K562 (cell line): Measurements from ENCODE around the gene PPP1R9A. TPM values are rescaled to one million over a fixed set of nuclear protein-coding genes. Genes with fewer than 3 reads are reported as not detected.

Source experiments
- ATAC-seq: fragments of 200-7000 bp; cut with Tn5 transposase; 3 replicates; pipeline ENCODE4 v1.9.1; 2020; ENCODE audit warnings: moderate library complexity
- BruUV-seq: library from RNA; stranded (reverse); fragments of 400-500 nt; replicated peaks from 2 replicates; lab custom pipeline; 2021; lab: Mats Ljungman, UMichigan
- CTCF ChIA-PET: fragments of 300-600 bp; formaldehyde crosslinking; extraction: SDS; loops from one replicate; lab custom pipeline; 2021; ENCODE audit warnings: low intra/inter-chr PET ratio; lab: Yijun Ruan, JAX
- POLR2A ChIA-PET: fragments of 300-600, 350-650 bp; sonication (Branson Sonifier 250); formaldehyde crosslinking; extraction: SDS; loops from one replicate; lab custom pipeline; 2021; ENCODE audit warnings: antibody characterized with exemption, inconsistent platforms; lab: Yijun Ruan, JAX
- DNase-seq, 4 experiments: peaks; one replicate each; pipeline versions ENCODE4 v3.0.0 to v3.0.0-alpha.2; 2011 to 2018; ENCODE audit warnings: low spot score in 3 of 4, mixed read lengths in 3 of 4; ENCODE audit errors: extremely low read depth in 1 of 4
- FAIRE-seq: peaks from 2 replicates; lab custom pipeline; 2011; peaks lifted over from hg19 to GRCh38; lab: Jason Lieb, UNC
- H2AFZ ChIP-seq: 2 replicates; pipeline ENCODE4 v1.6.0; 2011; ENCODE audit warnings: low read depth, low read length, control low read depth, inconsistent platforms
- H3K27ac ChIP-seq: fragments of 200-600 bp; 3 replicates; pipeline ENCODE4 v1.8.0; 2011; ENCODE audit warnings: low read depth, mild to moderate bottlenecking, control low read depth, inconsistent platforms, low read length, moderate library complexity, mixed read lengths; ENCODE audit errors: extremely low read depth
- H3K27me3 ChIP-seq, 2 experiments: fragments of 300-600 bp in 1 of 2; 2 replicates in 1 of 2; 3 replicates in 1 of 2; pipeline versions ENCODE4 v1.6.0 to v1.8.0; 2011; ENCODE audit warnings: inconsistent platforms in 2 of 2, low read length in 2 of 2, mild to moderate bottlenecking in 1 of 2, mixed read lengths in 1 of 2, moderate library complexity in 1 of 2; ENCODE audit not compliant: control insufficient read depth in 2 of 2, insufficient read depth in 2 of 2
- H3K36me3 ChIP-seq: fragments of 300-600 bp; 3 replicates; pipeline ENCODE4 v1.8.0; 2011; ENCODE audit warnings: mild to moderate bottlenecking, low read length, inconsistent platforms; ENCODE audit not compliant: control insufficient read depth, insufficient read depth
- H3K4me1 ChIP-seq, 2 experiments: fragments of 200-600 bp in 1 of 2; replicated peaks in 1 of 2; 2 replicates in 1 of 2; 3 replicates in 1 of 2; pipeline versions ENCODE4 v1.5.1 to v1.8.0; 2011; ENCODE audit warnings: inconsistent platforms in 2 of 2, low read length in 2 of 2, mild to moderate bottlenecking in 1 of 2, mixed read lengths in 1 of 2, moderate library complexity in 1 of 2; ENCODE audit not compliant: control insufficient read depth in 2 of 2, insufficient read depth in 2 of 2
- H3K4me2 ChIP-seq: 2 replicates; pipeline ENCODE4 v1.6.1; 2011; ENCODE audit warnings: low read length, control low read depth, inconsistent platforms, mixed read lengths; ENCODE audit not compliant: insufficient read depth
- H3K4me3 ChIP-seq: fragments of 200-600 bp; sonication (generic), shearing (Covaris generic); 2 replicates; pipeline ENCODE4 v1.5.1; 2016; ENCODE audit warnings: control low read depth, inconsistent platforms
- H3K79me2 ChIP-seq: fragments of 200-600 bp; 3 replicates; pipeline ENCODE4 v1.8.0; 2011; ENCODE audit warnings: low read length, inconsistent platforms; ENCODE audit not compliant: control insufficient read depth, insufficient read depth
- H3K9ac ChIP-seq, 2 experiments: 2 replicates each; pipeline versions ENCODE4 v1.6.0 to v1.6.1; 2011; ENCODE audit warnings: low read depth in 2 of 2, low read length in 2 of 2, control low read depth in 1 of 2, inconsistent platforms in 1 of 2, mild to moderate bottlenecking in 1 of 2, mixed read lengths in 1 of 2; ENCODE audit not compliant: insufficient read depth in 1 of 2
- H3K9me1 ChIP-seq: one replicate; pipeline ENCODE4 v1.6.0; 2011; ENCODE audit warnings: inconsistent platforms, mild to moderate bottlenecking, low read length, moderate library complexity; ENCODE audit not compliant: control insufficient read depth, insufficient read depth
- H3K9me3 ChIP-seq: replicated peaks from 2 replicates; pipeline ENCODE4 v1.5.1; 2011; ENCODE audit warnings: low read depth, low read length, inconsistent platforms; ENCODE audit not compliant: control insufficient read depth, insufficient read depth
- H4K20me1 ChIP-seq: replicated peaks from 2 replicates; pipeline ENCODE4 v1.6.1; 2011; ENCODE audit warnings: low read length, inconsistent platforms, mixed read lengths; ENCODE audit not compliant: control insufficient read depth, insufficient read depth
- BCOR ChIP-seq: fragments of 450-650 bp; IDR thresholded peaks from 2 replicates; pipeline ENCODE4 v1.6.1; 2016
- HMG20B ChIP-seq: fragments of 250-450 bp; sonication (Bioruptor Pico); IDR thresholded peaks from 2 replicates; pipeline ENCODE4 v1.5.0; 2021; ENCODE audit warnings: mild to moderate bottlenecking
- HMGN3 ChIP-seq: IDR thresholded peaks from 2 replicates; pipeline ENCODE4 v1.6.1; 2011; ENCODE audit warnings: borderline replicate concordance, low read depth, mild to moderate bottlenecking, mixed read lengths, low read length; ENCODE audit not compliant: insufficient read length; ENCODE audit errors: extremely low read depth
- NR0B1 ChIP-seq: fragments of 450-650 bp; IDR thresholded peaks from one replicate; pipeline ENCODE4 v1.6.1; 2018; ENCODE audit warnings: mild to moderate bottlenecking, moderate library complexity; ENCODE audit not compliant: partially characterized antibody
- RREB1 ChIP-seq: fragments of 250-450 bp; sonication (Bioruptor Pico); IDR thresholded peaks from 2 replicates; pipeline ENCODE4 v1.4.0; 2020
- YY1 ChIP-seq, 3 experiments: IDR thresholded peaks; 2 replicates each; pipeline ENCODE4 v1.6.1; 2011; ENCODE audit warnings: low read length in 2 of 3, mild to moderate bottlenecking in 2 of 3, moderate library complexity in 2 of 3, borderline replicate concordance in 1 of 3, control low read depth in 1 of 3, low read depth in 1 of 3; ENCODE audit not compliant: insufficient read depth in 3 of 3, insufficient replicate concordance in 2 of 3, control insufficient read depth in 1 of 3, insufficient read length in 1 of 3; ENCODE audit errors: extremely low read depth in 1 of 3
- ZNF41 ChIP-seq: fragments of 250-450 bp; sonication (Bioruptor Pico); conservative IDR thresholded peaks from 2 replicates; pipeline ENCODE4 v1.4.0; 2020; ENCODE audit warnings: mild to moderate bottlenecking
- ZNF551 ChIP-seq: fragments of 250-450 bp; sonication (Bioruptor Pico); IDR thresholded peaks from 2 replicates; pipeline ENCODE4 v1.5.0; 2021; ENCODE audit warnings: mild to moderate bottlenecking, moderate library complexity
- ZNF609 ChIP-seq: sonication (generic); formaldehyde crosslinking; IDR thresholded peaks from 2 replicates; pipeline ENCODE4 v1.8.1; 2023; ENCODE audit warnings: missing genetic modification reagents, mild to moderate bottlenecking, borderline replicate concordance
- ZNF76 ChIP-seq: fragments of 250-450 bp; sonication (Bioruptor Pico); IDR thresholded peaks from 2 replicates; pipeline ENCODE4 v1.4.0; 2020; ENCODE audit warnings: mild to moderate bottlenecking, moderate library complexity, borderline replicate concordance
- WGBS: fragments of 100-300 bp; shearing (Covaris generic); methylation state at CpG from one replicate; pipeline ENCODE4 v1.1.6; 2016; ENCODE audit warnings: low coverage, mixed read lengths; ENCODE audit not compliant: insufficient coverage; ENCODE audit errors: missing lambda C conversion rate; 5-methylcytosine and 5-hydroxymethylcytosine counted together
- in situ Hi-C: fragments of 300-500 bp; cut with MboI; formaldehyde crosslinking; loops from 4 replicates; pipeline ENCODE4 v1.15.0; 2018; ENCODE audit warnings: inconsistent platforms, mixed read lengths
- intact Hi-C: fragments of 100-400 bp; cut with micrococcal nuclease; formaldehyde crosslinking; loops from 2 replicates; pipeline ENCODE4 v1.14.2; 2022
- polyA plus RNA-seq, 8 experiments: library from polyadenylated mRNA; depleted of rRNA in 4 of 8; stranded (reverse) in 5 of 8; unstranded in 3 of 8; fragments of >200 nt; fragmentation: Nextera tagmentation in 2 of 8; fragmentation: Illumina TruSeq in 1 of 8; extraction: Ambion mirVana in 2 of 8; extraction: Trizol in 1 of 8; gene quantifications; 2 replicates each; pipeline versions ENCODE4 v1.2.1 to v1.2.3, GENCODE V29; 2011 to 2014; ENCODE audit warnings: inconsistent platforms in 1 of 8, missing spikeins in 1 of 8
- total RNA-seq, 7 experiments: library from RNA; depleted of rRNA in 6 of 7; stranded (reverse); fragments of >200 nt in 6 of 7; fragmentation: Illumina TruSeq in 2 of 7; extraction: Trizol in 2 of 7; gene quantifications; 2 replicates each; pipeline versions ENCODE4 v1.2.1 to v1.2.3, GENCODE V29; 2011 to 2021; ENCODE audit warnings: low replicate concordance in 1 of 7

The PPP1R9A gene
- total and polyA plus RNA-seq, 9 of the 15 experiments (the other 6 are each of a cell fraction or from before 2014, with no cell fraction given), result 0.24 TPM; not detected in 8

GRCh38 chr7:95240921-95241320 lies 333.5 kb downstream of the PPP1R9A start:
- WGBS, result 0% methylated on average over 1 of the region's 1 CpG
- H3K9me1 ChIP-seq, result no peaks in the 10 kb centered on the region
- ChIA-PET CTCF (no interaction called here), POLR2A (no interaction called here)
- intact Hi-C loops, result loop anchor here (10.0 kb wide), 1 partner anchor 956 kb away; no protein-coding TSS in a partner anchor
- H4K20me1 ChIP-seq, result no peaks in the 10 kb centered on the region
- ATAC-seq, result no peak
- DNase-seq, result no peak
- H3K36me3 ChIP-seq, result no peaks in the 10 kb centered on the region
- H3K4me2 ChIP-seq, result no peak overlapping the region
- BruUV-seq, result no TSS peak
- no peak overlapping the region for H3K9ac ChIP-seq
- H3K4me3 ChIP-seq, result no peak overlapping the region
- H3K4me1 ChIP-seq, result no peaks in the 10 kb centered on the region
- no peaks in the 10 kb centered on the region for H3K27me3 ChIP-seq
- no peaks in the 10 kb centered on the region for H3K9me3 ChIP-seq
- no peak for FAIRE-seq
- no peak overlapping the region for H2AFZ ChIP-seq
- no peaks in the 10 kb centered on the region for H3K79me2 ChIP-seq
- in situ Hi-C loops, result no loop called here
- H3K27ac ChIP-seq, result no peak overlapping the region
- TF ChIP-seq YY1 (IDR thresholded peaks at IDR 0.05; ENCODE audit: borderline replicate concordance in 1 of 3, control insufficient read depth in 1 of 3, extremely low read depth in 1 of 3, insufficient read depth in 3 of 3, insufficient read length in 1 of 3, insufficient replicate concordance in 2 of 3, low read depth in 1 of 3, low read length in 2 of 3) (no peak), NR0B1 (no peak), ZNF76 (no peak), ZNF551 (CRISPR knock-in tag) (no peak), ZNF41 (CRISPR knock-in tag) (no peak), HMG20B (no peak), RREB1 (CRISPR knock-in tag) (no peak), HMGN3 (no peak), ZNF609 (CRISPR knock-in tag) (no peak), BCOR (no peak)
